Stimulated activated memory B cell treated with anti-CD40 and anti-IgM and Interleukin-4, amounts not matched to agents 10 μg/mL and 1 μg/mL and 100 μg/mL, for 72 hours (primary cell): ENCODE data around the gene EXOC4.
A peak's percentile ranks its signal among the peaks of the same experiment; 100 is the strongest.

Source experiments
- ATAC-seq: fragments of 150-1000 bp; cut with Tn5 transposase; 2 replicates; pipeline ENCODE4 v1.10.0; 2021
- H3K27ac Mint-ChIP-seq: one replicate; pipeline ENCODE4 v1.8.0; 2022; ENCODE audit warnings: mild to moderate bottlenecking, mixed read lengths
- H3K27me3 Mint-ChIP-seq: one replicate; pipeline ENCODE4 v1.8.0; 2022; ENCODE audit warnings: mixed read lengths
- H3K36me3 Mint-ChIP-seq: one replicate; pipeline ENCODE4 v1.8.0; 2022; ENCODE audit warnings: mixed read lengths
- H3K4me1 Mint-ChIP-seq: one replicate; pipeline ENCODE4 v1.8.0; 2022; ENCODE audit warnings: mixed read lengths
- H3K4me3 Mint-ChIP-seq: one replicate; pipeline ENCODE4 v1.8.0; 2022; ENCODE audit warnings: mild to moderate bottlenecking, moderate library complexity, mixed read lengths
- H3K9me3 Mint-ChIP-seq: one replicate; pipeline ENCODE4 v1.8.0; 2022; ENCODE audit warnings: mixed read lengths

EXOC4 gene

GRCh38 chr7:133846203-133846945 is 593.5 kb downstream of the EXOC4 start:
- Mint-ChIP-seq H3K36me3 (peaks cover 21% of the 10 kb centered on the region), H3K4me1 (peaks cover 8% of the 10 kb centered on the region), H3K27ac (no peak overlapping the region), H3K27me3 (no peaks in the 10 kb centered on the region), H3K9me3 (no peaks in the 10 kb centered on the region), H3K4me3 (no peak overlapping the region)
- no peak for ATAC-seq

DNA sequence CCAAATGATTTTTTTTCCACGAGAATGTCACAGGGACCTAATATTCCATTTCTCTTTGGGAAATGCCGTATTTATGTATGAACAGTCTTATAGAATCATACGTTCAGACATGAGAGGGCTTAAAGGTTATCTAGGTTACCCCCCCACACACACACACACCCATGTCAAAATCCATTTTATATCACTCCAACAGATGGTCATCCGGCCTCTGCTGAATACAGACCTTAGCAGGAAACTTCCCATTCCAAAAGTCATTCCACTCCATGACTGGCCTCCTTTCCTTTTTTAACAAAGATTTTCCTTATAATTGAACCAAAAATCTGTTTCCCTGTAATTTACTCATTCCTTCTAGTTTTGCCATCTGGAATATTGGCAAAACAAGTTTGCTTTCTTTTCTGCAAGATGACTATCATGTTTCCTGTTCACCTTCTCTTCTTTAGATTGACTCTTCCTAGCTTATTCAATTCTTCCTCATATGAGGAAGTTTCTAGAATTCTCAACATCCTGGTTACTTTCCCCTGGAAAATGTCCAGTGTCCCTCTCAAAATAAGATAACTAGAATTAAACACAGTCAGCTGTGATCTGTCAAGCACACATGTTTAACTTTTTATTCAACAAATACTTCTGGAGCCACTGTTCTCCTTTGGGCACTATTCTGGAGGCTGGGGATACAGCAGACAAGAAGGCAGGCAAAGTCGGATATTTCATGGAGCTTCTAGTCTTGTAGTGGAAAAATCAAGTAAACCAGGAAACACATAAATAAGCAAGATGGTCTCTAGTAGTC is 597.8 kb downstream of the EXOC4 start:
- Mint-ChIP-seq H3K36me3 (peaks cover 16% of the 10 kb centered on the region), H3K27me3 (no peaks in the 10 kb centered on the region), H3K27ac (no peak overlapping the region), H3K9me3 (no peaks in the 10 kb centered on the region), H3K4me3 (no peak overlapping the region), H3K4me1 (peaks cover 14% of the 10 kb centered on the region)
- no peak for ATAC-seq

GRCh38 chr7:133851411-133851810 is 598.5 kb downstream of the EXOC4 start:
- no peak overlapping the region for H3K27ac Mint-ChIP-seq
- H3K27me3 Mint-ChIP-seq = no peaks in the 10 kb centered on the region
- H3K9me3 Mint-ChIP-seq = no peaks in the 10 kb centered on the region
- ATAC-seq = no peak
- H3K4me3 Mint-ChIP-seq = no peak overlapping the region
- H3K36me3 Mint-ChIP-seq = peaks cover 16% of the 10 kb centered on the region
- peaks cover 14% of the 10 kb centered on the region for H3K4me1 Mint-ChIP-seq

- peak; percentile 67 for ATAC-seq
These were observed 600.9 kb downstream of the EXOC4 start for GRCh38 chr7:133853706-133854276.

DNA sequence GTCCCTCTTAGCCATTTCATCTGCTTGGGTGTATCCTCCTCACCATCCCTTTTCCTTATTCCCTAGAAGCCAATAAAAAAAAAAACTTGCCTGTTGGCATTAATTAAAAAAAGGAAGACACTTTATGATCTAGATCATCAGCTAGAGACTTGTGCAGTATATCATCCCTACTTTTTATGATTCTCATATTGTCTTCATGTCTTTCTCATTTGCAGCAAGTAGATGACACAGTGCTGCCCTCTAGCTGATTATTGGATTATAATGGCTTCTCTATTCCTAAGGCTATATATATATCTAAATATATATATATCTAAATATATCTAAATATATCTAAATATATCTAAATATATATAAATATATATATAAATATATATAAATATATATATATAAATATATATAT is 601.9 kb downstream of the EXOC4 start:
- Mint-ChIP-seq H3K36me3 (peaks cover 14% of the 10 kb centered on the region), H3K27ac (no peak overlapping the region), H3K4me1 (peaks cover 14% of the 10 kb centered on the region), H3K9me3 (no peaks in the 10 kb centered on the region), H3K27me3 (no peaks in the 10 kb centered on the region), H3K4me3 (no peak overlapping the region)
- ATAC-seq = no peak

More at GRCh38 chr7:133853706-133854276, 600.9 kb downstream of the EXOC4 start:
- H3K36me3 Mint-ChIP-seq = peaks cover 7% of the 10 kb centered on the region
- H3K4me3 Mint-ChIP-seq = no peak overlapping the region
- H3K27me3 Mint-ChIP-seq = no peaks in the 10 kb centered on the region
- H3K27ac Mint-ChIP-seq = no peak overlapping the region
- no peaks in the 10 kb centered on the region for H3K9me3 Mint-ChIP-seq
- peaks cover 14% of the 10 kb centered on the region for H3K4me1 Mint-ChIP-seq

- H3K4me3 Mint-ChIP-seq = no peak overlapping the region
- no peaks in the 10 kb centered on the region for H3K9me3 Mint-ChIP-seq
- no peak overlapping the region for H3K27ac Mint-ChIP-seq
- H3K4me1 Mint-ChIP-seq = peaks cover 14% of the 10 kb centered on the region
- peaks cover 9% of the 10 kb centered on the region for H3K36me3 Mint-ChIP-seq
- no peak for ATAC-seq
- H3K27me3 Mint-ChIP-seq = no peaks in the 10 kb centered on the region
These were observed 604.7 kb downstream of the EXOC4 start for GRCh38 chr7:133857376-133858119.

DNA sequence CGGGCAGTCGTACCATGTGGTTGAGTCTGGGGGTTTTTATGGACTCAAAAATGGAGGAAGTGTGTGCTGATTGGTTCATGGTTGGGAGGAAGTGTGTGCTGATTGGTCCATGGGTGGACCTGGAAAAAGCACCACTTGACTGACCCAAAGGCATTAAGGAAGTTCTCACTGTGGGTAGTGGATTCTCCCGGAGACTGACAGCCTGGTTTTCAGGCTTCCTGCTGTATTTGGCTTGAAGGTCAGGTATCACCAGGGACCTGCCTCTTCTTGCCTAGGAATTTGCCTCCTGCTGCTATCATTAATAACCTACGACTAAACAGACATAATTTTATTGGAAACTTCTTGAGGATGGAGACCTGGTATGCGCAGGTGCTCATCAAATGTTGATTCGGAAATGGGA is 605.4 kb downstream of the EXOC4 start:
- Mint-ChIP-seq H3K27me3 (no peaks in the 10 kb centered on the region), H3K9me3 (no peaks in the 10 kb centered on the region), H3K36me3 (peaks cover 9% of the 10 kb centered on the region), H3K4me3 (no peak overlapping the region), H3K27ac (no peak overlapping the region), H3K4me1 (peaks cover 7% of the 10 kb centered on the region)
- no peak for ATAC-seq

DNA sequence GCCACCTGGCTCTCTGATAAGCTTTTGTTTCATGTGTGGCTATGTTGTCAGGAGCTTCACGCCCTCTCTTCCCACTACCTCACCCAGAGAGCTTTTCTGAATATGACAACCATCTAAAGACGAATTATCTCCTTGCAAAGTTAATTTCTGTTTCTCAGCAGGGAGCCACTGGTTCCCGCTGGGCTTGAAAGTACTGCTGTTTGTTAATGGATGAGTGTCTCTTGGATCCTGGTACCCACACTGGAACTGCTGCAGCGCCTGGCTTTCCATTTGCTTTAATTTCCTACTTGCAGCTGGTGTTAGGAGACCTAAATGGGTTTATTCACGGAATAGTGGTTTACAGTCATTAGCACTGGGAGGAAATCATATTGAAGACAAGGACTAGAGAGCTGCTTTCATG is 606.4 kb downstream of the EXOC4 start:
- no peaks in the 10 kb centered on the region for H3K4me1 Mint-ChIP-seq
- ATAC-seq = no peak
- no peak overlapping the region for H3K4me3 Mint-ChIP-seq
- no peaks in the 10 kb centered on the region for H3K9me3 Mint-ChIP-seq
- H3K27ac Mint-ChIP-seq = no peak overlapping the region
- no peaks in the 10 kb centered on the region for H3K27me3 Mint-ChIP-seq
- H3K36me3 Mint-ChIP-seq = peaks cover 9% of the 10 kb centered on the region

DNA sequence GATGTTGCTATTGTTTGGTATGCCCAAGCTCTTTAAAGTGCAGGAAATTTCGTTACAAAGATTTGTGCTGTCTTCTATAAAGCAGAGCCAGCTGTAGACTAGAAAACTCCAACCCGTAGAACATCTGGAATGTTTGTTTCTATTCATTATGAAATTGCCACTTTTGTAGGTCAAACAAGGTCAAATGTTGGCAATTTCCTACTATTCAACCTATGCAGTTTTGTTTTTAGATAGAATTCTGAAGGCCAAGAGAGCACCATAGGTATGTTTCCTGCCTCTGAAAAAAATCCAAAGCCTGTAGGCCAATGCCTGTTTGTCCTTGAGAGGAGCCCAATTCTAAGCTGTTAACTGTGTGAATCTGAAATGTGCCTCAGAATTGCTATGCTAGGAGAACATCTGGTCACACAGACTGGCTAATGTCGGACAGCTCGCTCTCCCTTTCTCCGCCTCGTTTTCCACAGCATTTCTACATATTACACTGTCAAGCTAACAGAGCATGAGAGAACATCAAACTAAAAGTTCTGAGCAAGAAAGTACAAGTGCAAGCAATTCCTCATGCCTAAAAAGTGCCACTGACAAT is 607.1 kb downstream of the EXOC4 start:
- Mint-ChIP-seq H3K9me3 (no peaks in the 10 kb centered on the region), H3K36me3 (peaks cover 9% of the 10 kb centered on the region), H3K4me3 (no peak overlapping the region), H3K27me3 (no peaks in the 10 kb centered on the region), H3K27ac (no peak overlapping the region), H3K4me1 (no peaks in the 10 kb centered on the region)
- ATAC-seq = no peak

- no peak overlapping the region for H3K27ac Mint-ChIP-seq
- H3K36me3 Mint-ChIP-seq = peaks cover 14% of the 10 kb centered on the region
- H3K27me3 Mint-ChIP-seq = no peaks in the 10 kb centered on the region
- no peaks in the 10 kb centered on the region for H3K4me1 Mint-ChIP-seq
- no peak for ATAC-seq
- H3K9me3 Mint-ChIP-seq = no peaks in the 10 kb centered on the region
- no peak overlapping the region for H3K4me3 Mint-ChIP-seq
These were observed 607.9 kb downstream of the EXOC4 start for GRCh38 chr7:133860628-133861335.

DNA sequence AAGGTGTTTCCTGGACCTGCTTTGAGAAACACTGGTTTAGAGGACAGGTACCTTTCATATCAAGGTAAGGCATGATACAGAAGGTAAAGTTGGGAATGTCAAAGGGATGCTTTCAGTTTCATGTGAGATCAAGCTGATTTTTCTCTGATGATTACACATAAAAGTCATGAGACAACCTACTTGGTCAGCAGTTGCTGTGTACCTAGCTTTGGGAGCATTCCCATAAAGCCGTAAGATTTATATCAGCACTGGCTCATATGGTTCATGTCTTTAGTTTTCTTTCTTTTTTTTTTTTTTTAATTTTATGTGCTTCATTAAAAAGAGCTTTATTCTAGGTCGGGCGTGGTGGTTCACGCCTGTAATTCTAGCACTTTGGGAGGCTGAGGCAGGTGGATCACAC is 609.0 kb downstream of the EXOC4 start:
- no peak for ATAC-seq
- no peaks in the 10 kb centered on the region for H3K4me1 Mint-ChIP-seq
- peaks cover 18% of the 10 kb centered on the region for H3K36me3 Mint-ChIP-seq
- H3K9me3 Mint-ChIP-seq = no peaks in the 10 kb centered on the region
- H3K27me3 Mint-ChIP-seq = no peaks in the 10 kb centered on the region
- H3K4me3 Mint-ChIP-seq = no peak overlapping the region
- no peak overlapping the region for H3K27ac Mint-ChIP-seq

GRCh38 chr7:133863362-133864061 is 610.6 kb downstream of the EXOC4 start:
- no peak overlapping the region for H3K27ac Mint-ChIP-seq
- no peaks in the 10 kb centered on the region for H3K9me3 Mint-ChIP-seq
- no peak for ATAC-seq
- no peaks in the 10 kb centered on the region for H3K4me1 Mint-ChIP-seq
- peaks cover 18% of the 10 kb centered on the region for H3K36me3 Mint-ChIP-seq
- H3K27me3 Mint-ChIP-seq = no peaks in the 10 kb centered on the region
- H3K4me3 Mint-ChIP-seq = no peak overlapping the region

DNA sequence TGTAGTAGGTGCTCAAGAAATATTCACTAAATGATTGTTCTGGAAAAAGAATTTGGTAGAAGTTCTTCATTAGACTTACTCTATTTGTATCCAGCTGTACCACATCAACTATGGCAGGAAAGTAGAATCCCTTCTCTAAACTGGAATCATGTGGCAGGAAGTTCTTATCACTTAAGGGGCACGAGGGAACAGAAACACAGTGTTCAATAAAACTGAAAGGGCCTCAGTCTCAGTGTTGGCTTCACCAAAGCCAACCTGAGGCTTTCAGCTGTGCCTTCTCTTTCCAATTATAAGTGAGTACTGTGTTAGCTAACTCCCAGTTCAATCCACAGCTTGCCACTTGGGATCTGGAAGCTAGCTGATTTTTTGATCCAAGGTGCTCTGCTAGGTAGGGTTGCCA is 616.7 kb downstream of the EXOC4 start:
- Mint-ChIP-seq H3K27me3 (no peaks in the 10 kb centered on the region), H3K4me1 (peaks cover 7% of the 10 kb centered on the region)

DNA sequence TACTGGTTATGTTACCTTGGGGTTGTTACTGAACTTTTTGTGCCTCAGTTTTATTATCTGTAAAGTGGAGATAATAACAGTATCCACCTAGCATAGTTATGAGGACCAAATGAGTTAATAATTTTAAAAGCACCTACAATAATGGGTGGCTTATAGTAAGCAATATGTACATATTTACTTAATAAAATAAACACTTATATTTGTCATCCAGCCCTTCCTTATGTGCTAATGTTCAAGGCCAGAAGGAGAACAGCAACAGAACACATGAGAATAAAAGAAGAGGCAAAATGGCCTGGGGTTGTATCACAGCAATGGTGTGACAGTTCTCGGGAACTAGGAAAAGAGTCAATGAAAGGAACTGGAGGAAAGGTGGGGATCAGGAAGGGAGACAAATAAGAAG is 618.9 kb downstream of the EXOC4 start:
- H3K27me3 Mint-ChIP-seq = no peaks in the 10 kb centered on the region
- no peak overlapping the region for H3K27ac Mint-ChIP-seq
- H3K4me1 Mint-ChIP-seq = peaks cover 9% of the 10 kb centered on the region
- no peak for ATAC-seq
- H3K4me3 Mint-ChIP-seq = no peak overlapping the region
- peaks cover 33% of the 10 kb centered on the region for H3K36me3 Mint-ChIP-seq
- no peaks in the 10 kb centered on the region for H3K9me3 Mint-ChIP-seq

More for the DNA sequence above, 616.7 kb downstream of the EXOC4 start:
- H3K4me3 Mint-ChIP-seq = no peak overlapping the region
- ATAC-seq = no peak
- H3K9me3 Mint-ChIP-seq = no peaks in the 10 kb centered on the region
- H3K27ac Mint-ChIP-seq = no peak overlapping the region
- peaks cover 36% of the 10 kb centered on the region for H3K36me3 Mint-ChIP-seq
